Inflammatory macrophage treated with lipopolysaccharide for 4 hours (primary cell): ENCODE data around the gene ERC1.
"Not testable (repeated sequence)": the region's sequence is repeated elsewhere in the genome, so short reads cannot be mapped to it uniquely, and the experiment has no call there.

Experiments
- DNase-seq: peaks from one replicate; pipeline ENCODE4 v3.0.0-alpha.2; 2020

ERC1 gene

GRCh38 chr12:1246637-1247036 is 255.6 kb downstream of the ERC1 start:
- DNase-seq, result no peak

GRCh38 chr12:1250641-1251040 is 259.6 kb downstream of the ERC1 start:
- DNase-seq, result no peak

DNA sequence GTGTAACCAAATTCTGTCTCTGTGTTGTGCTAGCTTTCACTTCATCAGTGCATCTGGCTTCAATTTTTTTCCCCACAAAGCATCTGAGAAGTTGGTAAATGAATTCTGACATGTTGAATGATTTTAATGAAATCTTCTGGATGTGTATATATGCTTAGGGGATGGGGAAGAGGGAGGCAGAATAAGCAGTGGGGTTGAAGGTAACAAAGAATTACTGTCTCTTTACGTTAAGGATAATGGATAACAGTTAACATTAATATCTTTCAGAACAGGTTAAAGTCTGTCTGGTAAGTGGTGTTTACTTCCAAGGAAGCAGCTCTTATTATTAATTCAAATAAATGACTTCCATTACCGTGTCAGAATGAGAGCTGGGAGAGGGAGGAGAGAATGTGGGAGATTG is 261.7 kb downstream of the ERC1 start:
- no peak for DNase-seq

GRCh38 chr12:1255125-1255524 is 264.1 kb downstream of the ERC1 start:
- DNase-seq, result not testable (repeated sequence)

- DNase-seq, result not testable (repeated sequence)
Measured at GRCh38 chr12:1255854-1256253, 264.8 kb downstream of the ERC1 start.

DNA sequence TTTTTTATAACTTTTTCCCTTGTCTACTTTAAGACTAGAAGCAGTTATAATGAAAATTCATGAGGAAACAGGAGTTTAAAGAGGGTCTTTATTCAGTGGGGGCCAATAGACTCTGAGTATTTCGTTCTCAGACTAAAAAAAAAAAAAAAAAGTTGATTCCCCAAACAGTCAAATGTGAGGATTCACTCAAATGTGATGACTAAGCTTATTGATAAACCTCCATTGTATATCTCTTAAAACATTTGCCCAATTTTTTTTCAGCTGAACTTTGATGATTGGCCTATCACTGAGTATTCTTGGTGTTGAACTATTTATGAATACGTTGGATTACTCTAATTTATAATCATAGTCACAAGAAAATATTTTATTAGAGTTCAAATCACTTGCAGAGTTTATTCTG is 265.3 kb downstream of the ERC1 start:
- no peak for DNase-seq

DNA sequence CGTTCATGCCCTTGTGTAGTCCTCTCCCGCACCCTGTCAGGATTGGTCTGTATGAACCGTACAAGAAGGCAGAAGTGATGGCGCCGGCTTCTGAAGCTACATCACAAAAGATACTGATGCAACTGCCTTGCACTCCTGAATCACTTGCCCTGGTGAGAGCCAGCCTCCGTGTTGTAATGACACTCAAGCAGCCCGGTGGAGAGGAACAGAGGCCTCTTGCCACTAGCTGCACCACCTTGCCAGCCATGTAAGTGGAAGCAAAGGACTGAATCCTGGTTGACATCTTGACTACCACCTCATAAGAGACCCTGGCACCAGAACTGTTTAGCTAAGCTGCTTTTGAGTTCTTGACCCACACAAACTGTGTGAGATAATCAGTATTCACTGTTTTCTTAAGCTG is 266.0 kb downstream of the ERC1 start:
- no peak for DNase-seq

- peak; percentile 19 for DNase-seq
Measured at GRCh38 chr12:1262011-1262410, 271.0 kb downstream of the ERC1 start.

DNA sequence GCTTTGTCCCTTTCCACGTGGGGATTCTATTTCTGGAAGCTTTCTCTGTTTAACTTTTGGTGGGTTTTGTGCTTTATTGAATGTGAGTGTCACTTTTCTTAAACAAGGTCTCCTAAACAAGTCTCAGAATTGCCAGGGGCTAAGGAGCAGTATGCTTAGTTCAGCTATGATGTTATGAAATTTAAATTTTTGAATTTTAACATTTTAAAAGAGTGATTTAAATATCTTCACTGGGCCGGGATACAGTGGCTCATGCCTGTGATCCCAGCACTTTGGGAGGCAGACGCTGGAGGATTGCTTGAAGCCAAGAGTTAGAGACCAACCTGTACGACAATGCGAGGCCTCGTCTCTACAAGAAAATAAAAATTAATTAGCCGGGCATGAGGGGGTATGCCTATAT is 276.2 kb downstream of the ERC1 start:
- no peak for DNase-seq

- no peak for DNase-seq
Measured at GRCh38 chr12:1272142-1272541, 281.1 kb downstream of the ERC1 start.

DNA sequence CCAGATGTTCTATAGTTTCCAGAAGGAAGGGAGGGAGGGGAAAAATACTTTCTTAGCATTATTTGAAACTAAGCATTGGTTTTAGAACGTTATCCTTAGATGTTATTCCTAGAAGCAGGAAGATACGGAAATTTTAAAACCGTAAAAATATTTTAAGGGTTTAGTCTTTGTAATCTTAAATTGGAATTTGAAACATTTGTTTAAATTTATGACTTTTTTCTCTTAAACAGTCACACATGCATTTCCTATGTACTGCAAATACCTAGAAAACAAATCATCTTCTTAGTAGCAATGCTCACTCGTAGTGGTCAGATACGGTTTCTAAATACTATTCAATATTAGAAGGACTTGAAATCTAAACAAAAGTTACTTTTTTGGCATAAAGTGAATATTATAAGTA is 282.0 kb downstream of the ERC1 start:
- DNase-seq, result no peak

DNA sequence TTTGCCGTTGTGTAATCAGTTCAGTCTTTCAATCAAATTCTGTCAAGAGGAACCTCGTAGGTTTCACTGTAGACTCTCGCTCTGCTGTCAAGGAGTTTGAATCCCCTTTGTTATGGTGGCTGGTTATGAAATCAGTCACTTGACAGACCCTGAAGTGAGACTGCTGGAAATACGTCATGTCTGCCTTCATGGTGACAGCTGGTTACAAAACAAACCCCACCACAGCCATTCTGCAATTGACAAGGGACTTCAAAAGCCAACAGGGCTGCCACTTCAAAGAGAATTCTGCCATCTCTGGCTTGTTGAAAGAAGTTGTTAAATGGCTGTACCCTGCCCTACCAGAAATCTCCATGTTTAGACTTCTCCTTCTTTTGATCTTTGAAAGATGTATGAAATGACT is 286.9 kb downstream of the ERC1 start:
- DNase-seq, result peak; percentile 90

- peak; percentile 38 for DNase-seq
Measured at GRCh38 chr12:1279050-1279449, 288.0 kb downstream of the ERC1 start.

DNA sequence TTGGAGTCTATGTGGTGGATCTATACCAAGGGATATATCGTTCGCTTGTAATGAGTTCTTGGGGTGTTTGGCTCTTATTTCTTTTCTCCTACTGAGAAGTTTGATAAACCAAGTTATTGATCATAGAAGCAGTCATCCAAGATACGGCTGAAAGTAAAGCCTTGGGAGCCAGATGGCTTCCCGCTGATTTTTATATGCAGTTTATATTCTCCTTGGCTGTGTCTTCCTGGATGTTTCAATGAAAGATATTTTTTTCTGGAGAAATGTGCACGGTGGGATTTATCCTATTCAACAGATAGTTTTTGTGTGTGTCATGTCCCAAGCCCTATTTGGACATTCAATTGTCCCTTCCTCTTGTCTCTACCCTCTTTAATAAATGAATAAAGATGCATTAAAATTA is 289.0 kb downstream of the ERC1 start:
- DNase-seq, result no peak

DNA sequence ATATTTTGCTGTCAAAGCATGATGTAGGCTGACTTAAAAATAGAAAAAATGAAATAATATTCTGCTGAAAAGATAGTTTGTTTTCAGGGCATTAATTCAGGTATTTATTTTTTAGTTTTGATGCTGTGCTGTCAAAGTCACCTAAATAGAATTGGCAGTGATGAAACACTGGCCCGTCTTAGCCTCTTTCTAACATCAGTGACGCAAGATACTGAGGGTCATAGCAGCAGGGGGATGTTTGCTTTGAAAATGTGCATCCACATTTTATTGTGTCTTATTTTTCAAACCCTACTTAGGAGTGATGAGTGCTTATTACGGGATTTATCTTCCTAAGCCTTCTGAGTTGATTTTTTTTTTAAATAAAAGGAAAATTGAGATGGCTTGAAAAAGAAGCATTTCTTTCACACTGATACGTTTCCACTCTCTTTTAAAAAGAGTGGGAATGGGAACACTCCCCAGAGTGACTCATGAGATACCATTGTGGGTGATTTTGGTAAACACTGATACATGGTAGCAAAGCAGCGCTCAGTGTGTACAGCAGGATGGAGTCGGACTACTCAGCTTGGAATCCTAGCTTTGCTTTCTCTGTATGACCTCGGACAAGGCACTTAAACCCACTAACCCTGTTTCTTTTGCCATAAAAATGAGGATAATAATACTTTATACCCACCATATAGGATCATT is 290.8 kb downstream of the ERC1 start:
- DNase-seq, result no peak

DNA sequence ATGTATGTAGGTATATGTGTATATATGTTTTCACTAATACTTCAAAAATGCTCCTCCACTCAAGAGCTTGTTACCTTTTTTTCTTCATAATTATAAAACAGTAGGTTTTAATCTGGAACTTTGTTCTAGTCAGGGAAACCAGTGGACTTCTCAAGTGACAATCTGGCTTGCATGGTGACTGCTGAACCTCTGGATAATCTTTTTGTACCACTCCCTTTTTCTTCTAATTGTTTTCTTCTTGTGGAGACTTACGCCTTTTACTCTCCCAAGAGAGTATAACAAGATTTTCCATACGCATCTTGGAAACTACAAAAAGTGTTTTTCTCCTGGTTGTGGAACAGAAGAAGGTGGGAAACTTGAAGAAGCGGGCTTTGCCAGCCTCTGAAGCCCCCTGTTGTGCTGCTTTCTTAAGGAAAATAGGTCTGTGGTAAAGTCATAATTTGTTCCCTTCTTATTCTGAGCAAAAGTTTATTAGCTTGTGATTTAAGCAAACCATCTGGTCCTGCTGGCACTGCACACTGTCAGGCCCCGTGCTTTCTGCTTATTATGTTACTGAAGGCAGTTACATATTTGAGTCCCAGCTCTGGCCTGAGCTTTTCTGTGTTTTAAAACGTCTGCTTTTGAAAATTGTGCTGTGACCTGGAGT is 291.8 kb downstream of the ERC1 start:
- no peak for DNase-seq

GRCh38 chr12:1283316-1283715 is 292.3 kb downstream of the ERC1 start:
- DNase-seq, result no peak

- no peak for DNase-seq
Measured at GRCh38 chr12:1284611-1285010, 293.6 kb downstream of the ERC1 start.

DNA sequence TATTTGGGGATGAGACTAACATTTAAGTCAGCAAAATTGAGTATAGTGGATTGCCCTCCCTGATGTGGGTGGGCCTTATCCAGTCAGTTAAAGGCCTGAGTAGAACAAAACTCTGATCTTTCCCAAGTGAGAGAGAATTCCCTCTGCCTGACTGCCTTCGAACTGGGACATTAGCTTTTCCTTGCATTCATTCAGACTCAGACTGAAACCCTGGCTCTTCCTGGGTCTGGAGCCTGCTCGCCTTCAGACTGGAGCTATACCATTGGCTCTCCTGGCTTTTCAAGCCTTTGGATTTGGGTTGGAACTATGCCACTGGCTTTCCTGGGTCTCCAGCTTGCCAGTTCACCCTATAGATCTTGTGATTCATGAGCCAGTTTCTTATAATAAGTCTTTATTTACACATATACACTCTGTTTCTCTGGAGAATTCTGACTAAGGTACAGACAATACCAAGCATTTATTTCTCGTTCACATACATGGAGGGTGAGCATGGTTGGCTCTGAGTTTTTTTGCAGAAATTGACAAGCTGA is 296.5 kb downstream of the ERC1 start:
- no peak for DNase-seq

GRCh38 chr12:1288333-1288732 is 297.3 kb downstream of the ERC1 start:
- DNase-seq, result no peak

DNA sequence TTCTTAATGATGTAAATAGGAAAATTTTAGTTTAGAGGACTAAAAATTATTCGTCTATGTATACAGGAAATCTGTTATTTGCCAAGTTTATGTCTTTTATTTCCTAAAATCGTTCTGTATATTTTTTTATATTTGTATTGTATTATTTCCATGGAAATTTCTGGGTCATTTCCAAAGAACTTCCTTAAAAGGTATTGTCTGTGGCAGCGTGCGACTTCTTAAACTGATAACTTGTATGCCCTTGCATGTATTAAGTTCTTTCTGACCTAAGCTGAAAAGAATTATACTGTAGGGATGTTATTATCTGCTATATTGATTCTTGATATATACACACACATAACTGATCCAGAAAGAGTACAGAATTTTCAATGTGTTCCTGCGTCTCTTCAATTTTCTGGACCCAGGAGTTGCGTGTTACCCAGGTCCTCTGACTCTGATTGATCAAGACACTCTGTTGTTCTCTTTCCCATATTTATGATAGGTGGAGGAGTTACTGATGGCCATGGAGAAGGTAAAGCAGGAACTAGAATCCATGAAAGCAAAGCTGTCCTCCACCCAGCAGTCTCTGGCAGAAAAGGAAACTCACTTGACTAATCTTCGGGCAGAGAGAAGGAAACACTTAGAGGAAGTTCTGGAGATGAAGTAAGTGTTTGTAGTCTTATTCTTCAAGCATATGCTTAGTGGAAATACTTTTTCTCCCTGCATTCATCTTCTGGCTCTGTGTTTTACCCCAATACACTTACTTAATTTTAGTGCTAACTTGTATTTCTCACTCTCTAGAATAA is 298.5 kb downstream of the ERC1 start:
- peak; percentile 81 for DNase-seq

- no peak for DNase-seq
Measured at GRCh38 chr12:1290716-1291115, 299.7 kb downstream of the ERC1 start.

- DNase-seq, result no peak
Measured at GRCh38 chr12:1291601-1292332, 300.7 kb downstream of the ERC1 start.
